SK-N-SH (cell line): ENCODE results near the gene HOXB6. TPM values are rescaled to one million over a fixed set of nuclear protein-coding genes. Genes with fewer than 3 reads are reported as not detected.
A peak's percentile ranks its signal among the peaks of the same experiment; 100 is the strongest.

ENCODE experiments used
- CTCF ChIA-PET: fragments of 300-600, 350-600 bp; formaldehyde crosslinking; extraction: SDS; loops from one replicate; lab custom pipeline; 2021; lab: Yijun Ruan, JAX
- POLR2A ChIA-PET: fragments of 350-600 bp; sonication (Branson Sonifier 250); formaldehyde crosslinking; extraction: SDS; loops from one replicate; lab custom pipeline; 2020; ENCODE audit warnings: antibody characterized with exemption, inconsistent platforms; lab: Yijun Ruan, JAX
- DNase-seq: peaks from one replicate; pipeline ENCODE4 v3.0.0; 2012
- H2AFZ ChIP-seq: fragments of 200-600 bp; sonication (generic); 2 replicates; pipeline ENCODE4 v1.8.1; 2016; ENCODE audit warnings: antibody characterized with exemption, mild to moderate bottlenecking, low read depth
- H3F3A ChIP-seq: fragments of 200-600 bp; sonication (generic); replicated peaks from 2 replicates; pipeline ENCODE3; 2016; ENCODE audit warnings: antibody characterized with exemption, mild to moderate bottlenecking; ENCODE audit not compliant: insufficient read depth
- H3K27ac ChIP-seq, 2 experiments: fragments of 200-500 bp in 1 of 2; fragments of 200-600 bp in 1 of 2; sonication (Bioruptor generic) in 1 of 2; sonication (generic), shearing (Covaris generic) in 1 of 2; 2 replicates each; pipeline versions ENCODE4 v1.5.1 to v1.6.1; 2014 to 2016; ENCODE audit warnings: low read depth in 2 of 2, inconsistent platforms in 1 of 2, low read length in 1 of 2, mild to moderate bottlenecking in 1 of 2, mixed read lengths in 1 of 2
- H3K27me3 ChIP-seq: fragments of 200-600 bp; sonication (generic), shearing (Covaris generic); 2 replicates; pipeline ENCODE4 v1.6.1; 2016; ENCODE audit warnings: mixed run types; ENCODE audit not compliant: insufficient read depth
- H3K36me3 ChIP-seq, 2 experiments: fragments of 200-500 bp in 1 of 2; fragments of 200-600 bp in 1 of 2; sonication (Bioruptor generic) in 1 of 2; sonication (generic) in 1 of 2; replicated peaks in 1 of 2; 2 replicates each; pipeline versions ENCODE3 to v1.5.1; 2014 to 2016; ENCODE audit warnings: low read length in 1 of 2, mild to moderate bottlenecking in 1 of 2; ENCODE audit not compliant: insufficient read depth in 2 of 2, control insufficient read depth in 1 of 2
- H3K4me1 ChIP-seq, 2 experiments: fragments of 200-500 bp in 1 of 2; fragments of 200-600 bp in 1 of 2; sonication (Bioruptor generic) in 1 of 2; sonication (generic), shearing (Covaris generic) in 1 of 2; 2 replicates each; pipeline versions ENCODE4 v1.5.1 to v1.6.1; 2014 to 2016; ENCODE audit warnings: low read depth in 1 of 2, low read length in 1 of 2, mixed run types in 1 of 2; ENCODE audit not compliant: insufficient read depth in 2 of 2, control insufficient read depth in 1 of 2
- H3K4me2 ChIP-seq: fragments of 200-600 bp; sonication (generic), shearing (Covaris generic); 2 replicates; pipeline ENCODE4 v1.6.1; 2017; ENCODE audit warnings: mixed run types
- H3K4me3 ChIP-seq, 2 experiments: fragments of 200-500 bp in 1 of 2; fragments of 200-600 bp in 1 of 2; sonication (Bioruptor generic) in 1 of 2; sonication (generic), shearing (Covaris generic) in 1 of 2; 2 replicates each; pipeline versions ENCODE4 v1.5.1 to v1.8.1; 2014 to 2016; ENCODE audit warnings: low read depth in 2 of 2, inconsistent platforms in 1 of 2, low read length in 1 of 2, mild to moderate bottlenecking in 1 of 2, mixed read lengths in 1 of 2, moderate library complexity in 1 of 2
- H3K79me2 ChIP-seq: fragments of 200-600 bp; sonication (generic); 2 replicates; pipeline ENCODE4 v1.8.1; 2017; ENCODE audit warnings: mild to moderate bottlenecking; ENCODE audit not compliant: insufficient read depth
- H3K9ac ChIP-seq: fragments of 200-600 bp; sonication (generic); 2 replicates; pipeline ENCODE4 v1.6.1; 2017; ENCODE audit warnings: mixed run types
- H3K9me2 ChIP-seq: fragments of 200-600 bp; sonication (generic); 2 replicates; pipeline ENCODE4 v1.6.1; 2017; ENCODE audit warnings: mixed run types
- H3K9me3 ChIP-seq: fragments of 200-600 bp; sonication (generic); 2 replicates; pipeline ENCODE4 v1.6.1; 2017; ENCODE audit warnings: mixed run types, mild to moderate bottlenecking, moderate library complexity
- H4K20me1 ChIP-seq: fragments of 200-600 bp; sonication (generic); 2 replicates; pipeline ENCODE4 v1.6.1; 2017; ENCODE audit warnings: mild to moderate bottlenecking, mixed run types; ENCODE audit not compliant: insufficient read depth
- EZH2phosphoT487 ChIP-seq: fragments of 200-600 bp; sonication (generic); IDR thresholded peaks from 2 replicates; pipeline ENCODE4 v1.6.1; 2017; ENCODE audit warnings: low read depth, mixed run types, mild to moderate bottlenecking, antibody characterized with exemption, moderate library complexity, borderline replicate concordance
- RCOR1 ChIP-seq: fragments of 150-350 bp; IDR thresholded peaks from 2 replicates; pipeline ENCODE4 v1.6.1; 2017; ENCODE audit warnings: antibody characterized with exemption, low read length
- WGBS: methylation state at CpG from one replicate; pipeline ENCODE4 v1.1.6; 2017; ENCODE audit warnings: low lambda C conversion rate; 5-methylcytosine and 5-hydroxymethylcytosine counted together
- polyA plus RNA-seq, 3 experiments: library from polyadenylated mRNA; depleted of rRNA; stranded (reverse); fragments of >200 nt; gene quantifications; 2 replicates each; pipeline ENCODE4 v1.2.3, GENCODE V29; 2012
- TF ChIP-seq, protein P1 (sequence below): IDR thresholded peaks from 2 replicates; pipeline ENCODE4; 2012

HOXB6 gene
- polyA plus RNA-seq, 1 of the 3 experiments (the other 2 are of a cell fraction) = not detected

DNA sequence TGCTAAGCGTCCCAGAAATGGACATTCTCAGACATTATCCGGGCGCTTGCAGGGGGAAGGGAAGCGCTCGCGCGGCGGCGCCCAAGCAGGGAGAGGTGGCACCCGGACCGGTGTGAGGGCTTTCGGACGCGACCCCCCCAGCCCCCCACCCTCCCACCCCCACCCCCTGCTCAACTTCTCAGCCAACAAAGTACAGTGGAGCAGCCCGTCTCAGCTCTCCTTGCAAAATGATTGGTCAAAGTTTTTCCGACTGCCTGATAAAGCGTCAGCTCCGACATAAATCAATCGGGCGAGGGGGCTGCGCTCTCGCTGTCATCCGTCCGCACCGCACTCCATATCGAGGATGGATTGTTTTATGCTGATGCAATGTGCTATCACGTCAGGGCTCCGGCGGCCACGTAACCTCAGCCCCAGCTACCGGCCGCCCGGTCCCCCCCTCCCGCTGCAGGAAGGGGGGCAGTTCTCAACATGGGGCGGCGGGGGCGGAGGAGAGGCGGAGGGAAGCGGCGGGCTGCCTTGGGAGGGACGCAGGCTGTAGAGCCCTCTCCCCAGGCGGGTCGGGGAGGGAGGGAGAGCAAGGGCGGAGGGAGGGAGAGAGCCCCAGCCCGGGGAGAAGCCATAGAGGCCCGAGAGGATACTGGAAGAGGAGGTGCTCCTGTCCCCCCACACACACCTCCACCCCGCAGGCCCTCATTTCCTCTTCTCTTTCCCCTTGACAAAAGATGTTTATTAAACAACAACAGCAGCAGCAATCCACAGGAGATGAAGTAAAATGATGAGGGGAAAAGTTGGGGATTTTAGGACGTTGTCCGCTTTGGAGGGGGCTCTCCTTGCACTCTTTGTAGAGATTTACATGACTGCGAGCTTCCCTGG lies 21.7 kb upstream of the HOXB6 start, which contains the start of gene HOXB9:
TSS of gene HOXB9 (minus strand) at position 114 of the 873 bp plus-strand sequence. CDS start at position 25, 89 bp downstream.
- Histone ChIP-seq H4K20me1 (peaks cover 3% of the 10 kb centered on the region; the same call in 1 of the 2 replicates), H3K4me1 (no peaks in the 10 kb centered on the region), H3K27ac (no peak within 1 kb of the TSS), H3K4me2 (peak within 1 kb of the TSS; percentile 70), H3K79me2 (no peaks in the 10 kb centered on the region), H3K9ac (no peak within 1 kb of the TSS), H3F3A (no peaks in the 10 kb centered on the region), H3K36me3 (no peaks in the 10 kb centered on the region), H3K4me3 (no peak within 1 kb of the TSS), H3K27me3 (peaks cover 98% of the 10 kb centered on the region), H3K9me3 (no peaks in the 10 kb centered on the region), H3K9me2 (no peaks in the 10 kb centered on the region), H2AFZ (peak within 1 kb of the TSS; percentile 60)
- WGBS = 2% methylated on average over 22 of the region's 50 CpGs
- TF ChIP-seq EZH2phosphoT487 = peak; percentile 85; the same call in 1 of the 2 replicates
- TF ChIP-seq, protein P1, sequence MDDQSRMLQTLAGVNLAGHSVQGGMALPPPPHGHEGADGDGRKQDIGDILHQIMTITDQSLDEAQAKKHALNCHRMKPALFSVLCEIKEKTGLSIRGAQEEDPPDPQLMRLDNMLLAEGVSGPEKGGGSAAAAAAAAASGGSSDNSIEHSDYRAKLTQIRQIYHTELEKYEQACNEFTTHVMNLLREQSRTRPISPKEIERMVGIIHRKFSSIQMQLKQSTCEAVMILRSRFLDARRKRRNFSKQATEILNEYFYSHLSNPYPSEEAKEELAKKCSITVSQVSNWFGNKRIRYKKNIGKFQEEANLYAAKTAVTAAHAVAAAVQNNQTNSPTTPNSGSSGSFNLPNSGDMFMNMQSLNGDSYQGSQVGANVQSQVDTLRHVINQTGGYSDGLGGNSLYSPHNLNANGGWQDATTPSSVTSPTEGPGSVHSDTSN = no peak
- DNase-seq = no peak
- ChIA-PET POLR2A (no interaction called here), CTCF (interaction anchor here (0.9 to 7.6 kb wide), 11 partner anchors 8 to 382 kb away, joined by 3 to 50 read pairs (median 4); no protein-coding TSS in a partner anchor)

DNA sequence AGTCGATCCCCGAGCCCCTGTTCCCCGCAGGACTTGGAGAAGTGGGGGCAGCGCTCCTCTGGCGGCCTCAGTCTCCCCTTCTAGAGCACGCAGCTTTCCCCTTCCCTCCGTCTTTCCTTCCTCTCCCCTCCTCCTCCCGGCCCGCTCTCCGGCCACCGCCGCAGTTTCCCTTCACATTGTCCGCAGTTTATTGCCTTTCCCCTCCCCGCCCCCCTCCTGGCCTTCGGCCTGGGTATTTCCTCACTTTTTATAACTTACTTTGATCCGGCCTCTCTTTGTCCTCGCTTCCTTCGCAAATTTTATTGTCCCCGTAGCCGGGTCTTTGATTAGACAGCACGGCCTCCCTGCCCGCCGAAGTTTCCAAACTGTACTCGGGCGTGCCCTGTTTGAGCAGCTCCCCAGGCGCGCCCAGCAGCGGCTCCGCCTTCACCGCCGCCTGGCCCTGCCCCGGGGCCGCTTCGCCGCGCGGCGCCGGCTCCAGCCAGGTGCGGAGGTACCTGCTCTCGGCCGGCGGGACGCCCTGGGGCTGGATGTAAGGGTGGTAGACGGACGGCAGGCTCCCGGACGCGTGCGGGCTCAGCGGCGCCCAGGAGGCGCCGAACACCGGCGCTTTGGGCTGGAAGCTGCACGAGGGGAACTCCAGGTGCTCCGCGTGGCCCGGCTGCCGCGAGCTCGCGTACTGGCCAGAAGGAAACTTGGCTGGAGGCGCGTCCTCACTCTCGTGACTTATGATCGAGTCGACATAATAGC lies 20.9 kb upstream of the HOXB6 start:
- 3% methylated on average over 51 of the region's 69 CpGs for WGBS
- DNase-seq = no peak
- ChIA-PET CTCF (interaction anchor here (0.8 to 7.6 kb wide), 10 partner anchors 7 to 381 kb away, joined by 3 to 50 read pairs (median 4); no protein-coding TSS in a partner anchor), POLR2A (no interaction called here)
- H3K27ac ChIP-seq = no peak overlapping the region
- no peak overlapping the region for H3K4me3 ChIP-seq
- peak overlapping the region; percentile 70 for H3K4me2 ChIP-seq
- no peaks in the 10 kb centered on the region for H3F3A ChIP-seq
- H2AFZ ChIP-seq = peak overlapping the region; percentile 60
- peaks cover 98% of the 10 kb centered on the region for H3K27me3 ChIP-seq
- H3K9ac ChIP-seq = no peak overlapping the region
- H3K79me2 ChIP-seq = no peaks in the 10 kb centered on the region
- H3K9me2 ChIP-seq = no peaks in the 10 kb centered on the region
- peaks cover 3% of the 10 kb centered on the region; the same call in 1 of the 2 replicates for H4K20me1 ChIP-seq
- TF ChIP-seq EZH2phosphoT487 (peak; percentile 100), RCOR1 (no peak)
- no peaks in the 10 kb centered on the region for H3K9me3 ChIP-seq
- H3K4me1 ChIP-seq = no peaks in the 10 kb centered on the region
- H3K36me3 ChIP-seq = no peaks in the 10 kb centered on the region
